GM19324 (cell line): ENCODE results near the gene GRIN3B.
"Not testable (repeated sequence)": the region's sequence is repeated elsewhere in the genome, so short reads cannot be mapped to it uniquely, and the experiment has no call there.

Source experiments
- ATAC-seq: cut with Tn5 transposase; IDR thresholded peaks from one replicate; pipeline ENCODE4 v1.9.1; 2021; ENCODE audit warnings: mild to moderate bottlenecking, moderate library complexity; ENCODE audit not compliant: unreplicated experiment, low FRiP score

Gene GRIN3B

DNA sequence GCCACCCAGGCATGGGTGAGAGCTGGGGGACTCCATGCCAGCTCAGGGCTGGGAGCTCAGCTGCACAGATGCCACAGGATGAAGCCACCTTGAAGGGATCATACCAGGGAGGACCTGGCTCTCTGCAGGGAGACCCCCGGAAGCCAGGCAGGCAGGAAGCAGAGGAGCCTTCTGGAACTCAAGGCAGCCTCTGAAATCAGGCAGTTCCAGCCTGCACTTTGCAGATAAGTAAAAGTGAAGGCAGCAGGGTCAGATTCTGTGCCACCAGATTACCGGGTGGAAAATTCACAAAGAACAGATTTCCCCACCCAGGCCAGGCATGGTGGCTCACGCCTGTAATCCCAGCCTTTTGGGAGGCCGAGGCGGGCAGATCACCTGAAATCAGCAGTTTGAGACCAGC is 18.2 kb downstream of the GRIN3B start:
- ATAC-seq, result no peak

DNA sequence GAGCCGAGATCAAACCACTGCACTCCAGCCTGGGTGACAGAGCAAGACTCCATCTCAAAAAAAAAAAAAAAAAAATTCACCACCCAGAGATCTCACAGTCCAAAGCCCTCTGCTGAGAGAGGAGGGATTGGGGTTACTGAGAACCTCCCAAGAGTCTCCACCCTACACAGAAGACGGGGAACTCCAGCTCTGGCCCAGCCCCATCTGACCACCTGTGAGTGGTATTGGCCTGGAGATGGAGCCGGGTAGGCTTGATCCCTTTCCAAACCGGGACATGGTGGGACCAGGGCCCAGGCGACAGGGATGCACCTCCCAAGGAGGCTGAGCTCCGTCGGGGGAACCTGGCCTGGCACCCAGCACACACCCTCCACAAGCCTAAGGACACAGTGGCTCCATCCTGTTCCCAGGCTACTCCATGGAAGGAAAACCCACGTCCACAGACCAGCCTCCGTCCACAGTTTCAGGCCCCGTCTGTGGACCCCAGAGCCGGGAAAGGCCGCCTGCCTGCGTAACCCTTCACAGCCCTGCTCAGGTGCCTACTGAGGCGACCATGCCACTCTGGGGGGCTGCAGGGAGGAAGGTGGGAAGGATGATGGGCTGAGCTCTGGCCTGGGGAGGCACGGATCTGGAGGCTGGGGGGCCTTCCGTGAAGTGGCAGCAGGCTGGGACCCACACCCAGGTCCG is 18.9 kb downstream of the GRIN3B start:
- no peak for ATAC-seq

DNA sequence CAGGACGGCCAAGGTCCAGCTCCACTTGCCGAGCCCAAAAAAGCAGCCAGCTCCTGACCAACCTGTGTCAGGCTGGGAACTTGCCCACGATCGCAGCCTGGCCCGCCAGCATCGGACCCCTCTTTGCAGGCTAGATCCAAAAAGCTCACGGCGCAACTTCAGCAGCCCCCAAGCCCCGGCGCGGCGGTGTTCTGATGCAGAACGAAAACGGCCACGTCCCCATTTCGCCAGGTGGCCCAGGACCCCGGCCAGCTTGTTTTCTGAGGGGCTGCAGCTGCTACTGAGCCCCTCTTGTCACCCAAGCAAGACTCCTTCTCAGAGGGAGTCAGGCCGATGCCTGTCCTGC is 19.4 kb downstream of the GRIN3B start:
- ATAC-seq, result no peak

DNA sequence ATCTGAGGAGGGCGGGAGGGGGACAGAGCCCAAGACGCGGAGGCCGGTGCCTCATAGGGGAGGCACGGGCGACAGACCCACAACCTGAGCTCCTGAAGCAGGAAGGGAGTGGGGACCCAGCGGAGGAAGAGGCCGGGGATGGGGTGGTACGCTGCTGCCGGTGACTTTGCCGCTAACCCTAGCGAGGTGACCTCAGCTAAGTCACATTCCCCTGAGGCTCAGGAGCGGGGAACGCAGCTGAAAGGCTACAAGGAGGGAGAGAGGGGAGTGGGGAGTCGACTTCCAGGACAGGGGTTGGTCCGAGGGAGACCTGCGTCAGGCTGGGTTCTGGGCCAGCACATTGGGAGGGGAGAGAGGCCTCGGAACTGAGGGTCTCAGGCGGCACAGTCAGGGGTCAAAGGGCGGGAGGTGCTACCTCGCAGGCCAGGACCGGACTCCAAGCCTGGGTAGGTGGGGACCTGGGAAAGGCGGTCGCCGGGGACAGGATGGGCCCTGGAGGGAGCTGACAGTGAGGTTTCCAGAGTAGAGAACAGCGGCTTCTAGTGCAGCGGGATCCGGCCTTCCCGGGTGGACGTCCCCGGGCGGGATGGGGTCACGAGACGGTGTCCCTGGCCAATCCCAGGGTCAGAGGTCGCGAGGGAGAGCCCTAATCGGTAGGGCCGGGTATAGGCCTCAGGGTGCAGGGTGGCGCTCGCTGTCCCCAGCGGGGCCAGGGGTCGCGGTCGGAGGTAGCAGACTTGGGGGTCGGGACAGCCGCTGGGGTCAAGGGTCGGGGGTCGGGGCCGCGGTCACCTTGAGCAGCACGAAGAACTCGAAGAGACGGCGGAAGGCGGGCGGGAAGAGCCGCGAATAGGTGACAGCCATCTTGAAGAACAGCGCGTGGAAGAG is 20.0 kb downstream of the GRIN3B start:
- ATAC-seq, result peak; percentile 2

DNA sequence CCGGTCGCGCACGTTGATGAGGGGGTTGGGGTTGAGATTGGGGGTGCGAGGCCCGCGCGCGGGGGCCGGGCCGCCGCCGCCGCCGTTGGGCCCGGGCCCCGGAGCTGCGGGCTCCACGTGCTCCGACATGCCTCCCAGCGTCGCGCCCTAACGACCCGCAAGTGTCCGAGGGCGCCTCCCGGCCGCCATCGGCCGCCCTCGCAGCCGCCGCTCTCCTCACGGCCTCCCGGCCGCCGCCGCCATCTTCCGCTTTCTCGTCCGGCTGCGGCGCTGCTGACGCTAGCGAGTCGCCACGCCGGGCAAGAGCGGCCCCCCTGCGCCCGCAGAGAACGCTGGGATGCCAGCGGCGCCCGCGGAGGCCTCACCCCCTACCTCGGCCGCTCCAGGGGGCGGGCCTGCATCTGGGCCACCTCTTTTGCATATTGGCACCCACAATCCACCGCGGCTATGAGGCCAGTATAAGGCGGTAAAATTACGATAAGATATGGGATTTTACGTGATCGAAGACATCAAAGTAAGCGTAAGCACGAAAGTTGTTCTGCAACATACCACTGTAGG is 20.7 kb downstream of the GRIN3B start, which contains the start of gene TMEM259:
Gene TMEM259, minus strand, starts transcription at position 256 of the 558 bp plus-strand sequence. Its CDS starts 127 bp downstream, at position 129.
- ATAC-seq, result peak; percentile 86

DNA sequence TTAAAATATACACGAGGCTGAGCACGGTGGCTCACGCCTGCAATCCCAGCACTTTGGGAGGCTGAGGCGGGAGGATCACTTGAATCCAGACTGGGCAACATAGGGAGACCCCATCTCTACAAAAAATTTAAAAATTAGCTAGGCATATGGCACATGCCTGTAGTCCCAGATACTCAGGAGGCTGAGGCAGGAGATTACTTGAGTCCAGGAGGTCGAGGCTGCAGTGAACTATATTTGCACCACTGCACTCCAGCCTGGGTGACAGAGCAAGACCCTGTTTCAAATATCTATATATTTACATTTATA is 23.6 kb downstream of the GRIN3B start:
- ATAC-seq, result not testable (repeated sequence)

DNA sequence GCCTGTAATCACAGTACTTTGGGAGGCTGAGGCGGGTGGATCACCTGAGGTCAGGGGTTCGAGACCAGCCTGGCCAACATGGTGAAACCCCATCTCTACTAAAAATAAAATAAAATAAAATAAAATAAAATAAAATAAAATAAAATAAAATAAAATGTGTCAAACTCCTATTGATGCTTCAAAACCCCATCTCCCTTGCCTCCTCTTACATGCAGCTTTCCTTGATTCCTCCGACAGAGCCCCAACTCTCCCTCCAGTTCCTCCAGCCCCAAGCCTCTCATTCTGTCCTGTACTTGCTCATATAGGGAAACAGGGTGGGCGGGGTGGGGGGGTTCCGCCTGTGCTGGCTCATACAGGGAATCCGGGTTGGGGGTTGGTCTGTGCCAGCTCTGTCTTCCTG is 24.9 kb downstream of the GRIN3B start:
- not testable (repeated sequence) for ATAC-seq

DNA sequence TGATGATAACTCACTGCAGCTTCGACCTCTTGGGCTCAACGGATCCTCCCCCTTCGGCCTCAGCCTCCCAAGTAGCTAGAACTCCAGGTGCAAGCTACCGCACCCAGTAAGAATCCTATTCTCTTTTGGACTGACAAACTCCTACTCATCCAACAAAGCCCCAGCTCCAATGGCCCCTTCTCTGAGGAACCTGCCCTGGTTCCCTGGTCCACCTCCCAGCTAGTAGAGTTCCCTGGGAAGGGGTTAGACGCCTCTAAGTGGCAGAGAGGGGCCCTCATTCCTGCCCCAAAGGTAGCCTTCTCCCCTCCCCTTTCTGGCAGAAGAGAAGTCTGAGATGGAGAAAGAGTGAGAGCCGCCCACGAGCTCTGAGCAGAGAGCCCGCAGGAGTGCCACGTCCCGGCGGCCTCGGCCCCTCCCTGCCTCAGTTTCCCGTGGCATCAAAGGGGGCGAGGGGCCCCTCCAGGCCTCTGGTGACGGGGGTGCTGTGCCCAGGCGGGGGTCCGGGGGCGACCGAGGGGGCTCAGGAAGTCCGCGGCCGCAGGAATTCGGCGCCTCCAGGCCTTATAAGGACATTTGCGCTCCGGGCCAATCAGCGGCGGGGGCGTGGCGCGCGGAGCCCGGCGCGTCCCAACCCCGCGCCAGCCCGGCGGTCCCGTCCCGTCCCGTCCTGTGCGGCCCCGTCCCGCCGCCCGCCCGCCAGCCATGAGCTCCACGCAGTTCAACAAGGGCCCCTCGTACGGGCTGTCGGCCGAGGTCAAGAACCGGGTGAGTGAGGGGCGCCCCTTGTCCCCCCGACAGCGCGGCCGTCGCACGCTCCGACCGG is 26.0 kb downstream of the GRIN3B start, which contains the start of gene CNN2:
Gene CNN2, plus strand, starts transcription at position 649 of the 823 bp plus-strand sequence. Its CDS starts 54 bp downstream, at position 703.
- peak; percentile 55 for ATAC-seq

DNA sequence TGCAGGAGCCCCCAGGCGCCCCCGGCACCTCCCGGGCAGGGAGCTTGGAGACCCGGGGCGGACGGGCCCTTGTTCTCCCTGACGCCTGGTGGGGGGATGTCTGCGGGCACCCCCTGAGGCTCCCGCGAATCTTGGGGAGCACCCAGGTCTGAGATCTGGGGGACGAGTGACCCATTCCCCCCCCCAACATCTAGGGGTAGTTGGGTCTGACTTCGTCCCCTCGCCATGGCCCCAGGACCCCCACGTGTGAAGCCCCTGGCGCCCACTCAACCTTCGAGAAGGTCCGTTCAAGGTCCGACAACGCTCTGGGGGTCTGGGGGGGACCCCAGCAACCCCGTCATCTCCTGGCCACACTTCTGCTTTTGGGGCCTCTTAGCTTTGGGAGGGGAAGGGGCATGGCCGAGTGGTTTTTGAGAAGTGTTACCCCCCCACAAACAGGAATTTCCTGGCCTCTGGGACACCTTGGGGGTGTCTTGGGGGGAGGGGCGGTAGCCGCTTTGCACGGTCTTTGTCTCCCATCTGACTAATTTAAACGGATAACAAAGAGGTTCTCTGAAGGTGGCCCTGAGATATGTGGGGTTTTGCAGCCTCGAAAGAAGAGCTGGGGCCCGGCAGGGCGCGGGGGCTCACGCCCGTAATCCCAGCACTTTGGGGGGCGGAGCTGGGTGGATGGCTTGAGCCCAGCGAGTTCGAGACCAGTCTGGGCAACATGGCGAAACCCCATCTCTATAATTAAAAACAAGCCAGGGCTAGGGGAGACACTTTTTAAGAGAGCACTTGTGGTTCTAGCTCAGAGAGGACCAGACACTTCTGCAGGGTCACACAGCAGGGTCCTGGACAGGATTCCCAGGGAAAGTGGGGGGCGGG is 26.8 kb downstream of the GRIN3B start:
- peak; percentile 3 for ATAC-seq

DNA sequence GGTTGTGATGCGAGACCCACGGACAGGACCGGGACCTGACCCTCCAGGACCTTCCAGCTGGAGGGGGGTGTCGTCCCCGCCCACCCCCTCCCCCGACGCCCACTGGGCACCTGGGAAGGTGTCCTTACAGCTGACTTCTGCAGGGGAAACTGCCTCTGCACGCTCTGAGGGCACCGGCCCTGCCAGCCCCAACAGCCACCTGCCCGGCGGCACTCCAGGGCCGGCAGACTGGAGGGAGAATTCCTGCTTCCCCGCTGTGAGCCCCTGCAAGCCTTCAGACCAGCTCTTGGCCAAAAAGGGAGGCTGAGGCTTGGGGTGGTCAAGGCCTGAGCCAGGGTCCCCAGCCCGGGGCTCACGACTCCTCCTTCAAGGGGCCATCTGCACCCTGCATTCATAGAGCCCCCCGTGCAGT is 27.4 kb downstream of the GRIN3B start:
- peak; percentile 23 for ATAC-seq

DNA sequence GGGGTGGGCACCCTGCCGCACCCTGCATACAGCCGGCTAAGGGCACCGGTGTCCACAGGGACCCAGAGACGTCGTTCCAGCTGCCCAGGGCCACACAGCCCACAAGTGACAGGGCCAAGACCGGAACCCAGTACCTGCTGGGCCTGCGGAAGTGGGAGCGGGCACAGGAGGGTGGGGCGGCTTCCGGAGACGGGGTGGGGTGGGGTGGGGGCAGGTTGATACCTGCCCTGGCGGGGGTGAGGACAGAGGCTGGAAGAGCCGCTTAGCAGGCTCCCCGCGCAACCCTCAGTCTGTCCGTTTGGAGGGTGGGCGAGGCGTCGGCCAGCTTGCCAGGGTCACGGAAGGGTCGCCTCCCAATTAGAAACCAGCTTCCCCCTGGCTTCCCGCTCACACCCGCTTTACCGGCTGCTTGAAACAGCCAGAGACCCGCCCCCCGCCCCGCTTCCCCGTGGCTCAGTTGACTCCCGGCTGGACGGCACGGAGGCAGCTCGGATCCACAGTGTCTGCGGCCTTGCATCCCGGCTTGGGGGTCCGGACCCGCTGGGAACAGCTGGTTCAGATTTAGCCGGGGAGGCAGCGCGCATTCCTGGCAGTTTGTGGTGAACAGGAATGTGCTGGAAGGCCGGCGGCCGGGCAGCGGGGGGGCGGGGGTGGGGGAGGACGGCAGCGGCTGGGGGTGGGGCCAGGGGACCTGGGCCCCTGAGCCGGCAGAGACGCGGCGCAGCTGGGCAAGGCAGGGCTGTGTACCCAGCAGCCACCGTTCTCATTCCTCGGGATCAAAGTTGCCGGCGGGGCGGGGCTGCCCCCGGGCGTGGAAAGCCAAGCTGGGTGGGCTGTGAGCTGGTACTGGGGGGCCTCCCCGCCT is 28.1 kb downstream of the GRIN3B start:
- ATAC-seq, result peak; percentile 41

DNA sequence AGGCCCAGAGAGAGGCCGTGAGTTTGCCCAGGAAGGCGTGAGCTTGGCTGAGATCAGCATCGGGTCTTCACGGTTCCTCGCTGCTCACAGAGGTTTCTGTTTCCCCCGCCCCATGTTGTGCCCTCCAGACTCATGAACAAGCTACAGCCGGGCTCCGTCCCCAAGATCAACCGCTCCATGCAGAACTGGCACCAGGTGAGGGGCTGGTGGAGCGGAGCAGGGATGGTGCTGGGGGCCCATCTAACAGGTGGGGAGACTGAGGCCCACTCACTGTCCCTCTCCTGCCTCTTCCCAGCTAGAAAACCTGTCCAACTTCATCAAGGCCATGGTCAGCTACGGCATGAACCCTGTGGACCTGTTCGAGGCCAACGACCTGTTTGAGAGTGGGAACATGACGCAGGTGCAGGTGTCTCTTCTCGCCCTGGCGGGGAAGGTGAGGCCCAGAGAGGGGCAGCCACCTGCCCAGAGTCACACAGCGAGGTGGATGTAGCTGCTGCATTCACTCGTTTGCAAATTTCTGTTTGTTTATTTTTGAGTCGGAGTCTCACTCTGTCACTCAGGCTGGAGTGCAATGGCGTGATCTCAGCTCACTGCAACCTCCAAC is 32.1 kb downstream of the GRIN3B start:
- ATAC-seq, result no peak

DNA sequence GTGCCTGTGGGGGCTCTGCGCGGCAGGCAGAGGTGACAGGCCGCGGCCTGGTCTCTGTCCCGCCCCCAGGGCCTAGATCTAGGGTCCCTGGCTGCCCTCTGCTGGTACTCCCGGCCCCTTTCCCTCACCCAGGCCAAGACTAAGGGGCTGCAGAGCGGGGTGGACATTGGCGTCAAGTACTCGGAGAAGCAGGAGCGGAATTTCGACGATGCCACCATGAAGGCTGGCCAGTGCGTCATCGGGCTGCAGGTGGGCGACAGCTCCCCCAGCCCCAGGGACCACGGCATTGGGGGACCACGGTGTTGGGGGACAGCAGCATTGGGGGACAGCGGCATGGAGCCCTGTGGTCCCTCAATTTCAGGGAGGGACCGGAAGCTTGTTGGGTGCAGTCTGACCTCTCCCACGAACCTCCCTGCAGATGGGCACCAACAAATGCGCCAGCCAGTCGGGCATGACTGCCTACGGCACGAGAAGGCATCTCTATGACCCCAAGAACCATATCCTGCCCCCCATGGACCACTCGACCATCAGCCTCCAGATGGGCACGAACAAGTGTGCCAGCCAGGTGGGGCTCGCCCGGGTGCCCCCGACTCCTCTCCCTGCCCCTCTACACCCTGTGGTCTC is 35.9 kb downstream of the GRIN3B start:
- no peak for ATAC-seq

DNA sequence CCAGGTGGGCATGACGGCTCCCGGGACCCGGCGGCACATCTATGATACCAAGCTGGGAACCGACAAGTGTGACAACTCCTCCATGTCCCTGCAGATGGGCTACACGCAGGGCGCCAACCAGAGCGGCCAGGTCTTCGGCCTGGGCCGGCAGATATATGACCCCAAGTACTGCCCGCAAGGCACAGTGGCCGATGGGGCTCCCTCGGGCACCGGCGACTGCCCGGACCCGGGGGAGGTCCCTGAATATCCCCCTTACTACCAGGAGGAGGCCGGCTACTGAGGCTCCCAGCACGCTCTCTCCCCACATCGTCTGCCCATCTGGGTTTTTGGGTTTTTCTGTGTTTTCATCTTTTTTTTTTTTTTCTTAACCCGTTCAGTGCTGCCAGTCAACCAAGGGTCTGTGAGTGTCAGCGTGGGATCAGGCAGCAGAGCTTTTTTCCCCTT is 37.4 kb downstream of the GRIN3B start:
- peak; percentile 2 for ATAC-seq

DNA sequence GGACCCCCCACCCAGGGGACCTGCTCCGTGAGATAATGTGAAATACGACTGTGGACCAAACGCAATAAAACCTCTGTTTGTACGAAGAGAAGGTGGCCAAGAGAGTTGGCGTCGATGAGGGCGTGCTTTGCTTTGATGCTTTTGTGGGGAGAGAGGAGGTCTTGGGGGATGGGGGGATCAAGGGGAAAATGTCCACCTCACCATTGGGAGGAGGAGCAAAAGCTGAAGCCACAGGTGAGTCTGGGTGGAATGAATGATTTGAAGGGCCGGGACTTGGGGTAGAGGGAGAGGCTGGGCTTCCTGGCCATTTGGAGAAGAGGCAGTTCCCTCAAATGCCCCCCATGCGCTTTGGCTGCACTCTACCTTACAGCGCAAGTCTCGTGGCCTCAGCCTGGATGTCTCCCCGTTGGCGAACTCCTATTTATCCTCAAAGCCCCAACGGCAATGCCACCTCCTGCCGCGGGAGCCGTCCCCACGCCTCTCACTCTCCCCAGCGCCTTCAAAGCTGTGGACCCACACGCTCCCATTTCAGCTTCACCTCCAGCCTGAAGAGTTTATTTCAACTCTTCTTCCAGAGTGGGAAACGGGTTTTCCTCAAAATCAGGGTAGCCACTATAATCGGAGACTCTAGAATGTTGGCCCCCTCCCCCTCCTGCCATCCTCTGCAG is 38.9 kb downstream of the GRIN3B start:
- no peak for ATAC-seq

DNA sequence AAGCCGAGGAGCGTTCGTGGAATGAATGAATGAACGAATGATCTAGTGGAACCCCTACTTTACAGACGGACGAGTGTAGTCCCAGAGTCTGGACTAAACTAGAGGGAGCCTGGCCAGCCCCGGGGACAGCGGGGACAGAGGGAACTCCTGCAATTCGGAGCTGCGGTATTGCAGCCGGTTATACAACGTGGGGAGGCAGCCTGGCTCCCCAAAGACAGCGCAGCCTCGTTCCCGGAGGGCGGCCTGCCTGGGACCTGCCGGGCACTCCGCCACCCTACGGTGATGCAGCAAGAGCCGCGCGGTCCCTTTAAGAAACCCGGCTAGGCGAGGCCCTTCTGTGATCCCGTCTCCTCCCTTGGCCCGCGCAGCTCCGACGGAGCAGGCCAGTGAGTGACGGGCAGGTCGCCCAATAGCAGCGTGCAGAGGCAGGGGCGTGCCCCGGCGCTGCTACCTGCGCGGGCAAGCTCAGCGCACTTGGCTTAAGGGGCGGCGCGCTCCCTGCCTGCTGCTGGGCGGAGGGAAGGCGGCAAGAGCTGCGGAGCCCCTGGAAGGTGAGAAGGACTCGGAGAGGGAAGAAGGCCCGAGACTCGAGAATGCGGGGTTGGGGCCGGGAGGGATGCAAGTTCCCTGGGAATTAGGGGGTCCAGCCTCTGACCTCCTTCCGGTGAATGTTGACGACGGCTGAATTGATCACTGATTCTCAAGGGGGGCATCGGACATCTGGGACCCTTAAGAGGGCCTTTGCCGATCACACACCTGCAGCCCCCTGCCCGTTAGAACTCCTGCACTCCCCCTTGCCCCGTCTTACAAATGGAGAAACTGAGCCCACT is 39.6 kb downstream of the GRIN3B start, which contains the start of gene ABCA7:
Gene ABCA7, plus strand, starts transcription at position 462 of the 830 bp plus-strand sequence. CDS start 1,255 bp downstream, outside the sequence.
- peak; percentile 74 for ATAC-seq
